GM19452 (cell line): ENCODE measurements around the gene EDN2.

Experiments used
- ATAC-seq: cut with Tn5 transposase; IDR thresholded peaks from one replicate; pipeline ENCODE4 v1.9.1; 2021; ENCODE audit not compliant: unreplicated experiment

The EDN2 gene

DNA sequence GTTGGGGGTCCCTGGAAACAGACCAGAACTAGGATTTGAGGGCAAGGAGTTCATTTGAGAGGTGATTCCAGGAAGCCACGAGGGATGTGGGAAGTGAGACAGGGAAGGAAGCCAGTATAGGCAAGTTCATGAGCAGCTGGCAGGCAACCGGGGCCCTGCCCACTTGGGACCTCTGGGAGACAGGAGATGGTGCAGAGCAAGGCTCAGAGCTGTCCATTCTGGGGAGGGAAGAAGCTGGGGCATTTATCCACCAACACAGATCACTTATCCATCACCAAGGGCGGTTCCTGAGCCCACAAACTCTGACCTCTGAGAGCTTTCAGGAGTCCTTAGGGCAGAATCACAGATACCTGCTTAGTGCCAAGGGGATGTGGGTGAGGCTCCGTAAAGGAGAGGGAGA lies 16.8 kb downstream of the EDN2 start:
- ATAC-seq: no peak

DNA sequence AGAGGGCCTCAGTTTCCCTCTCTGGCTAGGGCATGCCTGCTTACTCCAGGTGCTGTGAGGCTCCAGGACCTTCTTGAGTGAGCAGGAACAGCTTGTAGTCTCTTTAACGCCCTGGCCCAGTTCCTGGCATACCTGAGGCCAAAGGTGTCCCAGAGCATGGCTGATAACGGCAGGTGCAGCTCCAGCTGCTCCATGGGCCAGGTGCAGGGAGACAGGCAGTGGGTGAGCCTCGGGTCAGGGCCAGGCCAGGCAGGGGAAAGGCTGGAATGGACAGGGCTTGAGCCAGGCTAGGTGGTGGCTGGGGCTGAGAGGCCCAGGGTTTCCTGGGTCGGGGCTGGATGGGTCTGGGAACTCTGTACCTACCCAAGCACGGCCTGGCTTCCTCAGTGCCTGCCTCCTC lies 18.3 kb downstream of the EDN2 start:
- ATAC-seq: no peak

DNA sequence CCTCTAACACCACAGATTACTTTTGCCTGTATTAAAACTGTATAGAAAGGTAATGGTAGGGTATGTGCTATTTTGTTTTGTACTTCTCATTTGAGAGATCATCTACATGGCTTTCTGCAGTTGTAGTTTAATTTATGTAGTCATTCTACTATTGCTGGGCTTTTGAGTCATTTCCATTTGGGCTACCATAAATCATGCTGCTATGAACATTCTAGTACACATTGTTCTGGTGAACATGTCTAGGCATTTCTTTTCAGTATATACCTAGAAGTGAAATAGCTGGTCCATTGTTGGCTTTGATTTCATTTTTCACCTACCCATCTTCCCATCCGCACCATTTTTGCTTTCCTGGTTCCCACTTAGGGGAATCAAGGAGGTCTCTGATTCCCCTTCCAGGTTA lies 18.7 kb downstream of the EDN2 start:
- ATAC-seq: no peak

- ATAC-seq: no peak
These were observed 19.6 kb downstream of the EDN2 start for GRCh38 chr1:41464885-41465284.

DNA sequence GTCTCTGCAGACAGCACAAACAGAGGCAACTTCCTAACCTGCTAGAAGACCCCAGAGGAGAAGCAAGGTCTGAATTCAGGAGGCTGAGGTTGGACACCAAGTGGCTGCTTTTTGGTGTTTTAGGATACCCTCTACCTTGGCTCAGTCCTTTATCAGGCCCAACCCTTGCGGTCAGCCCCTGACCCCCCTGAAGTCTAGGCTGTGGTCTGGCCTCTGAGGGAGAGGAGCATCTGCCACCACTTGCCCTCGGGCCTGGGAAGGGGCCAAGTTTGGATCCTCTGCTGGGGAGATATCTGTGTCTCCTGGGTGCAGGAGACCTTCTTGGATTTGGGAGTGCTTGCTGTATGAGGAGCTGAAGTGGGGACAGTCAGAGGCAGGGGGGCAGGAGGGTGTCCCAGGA lies 21.0 kb downstream of the EDN2 start:
- ATAC-seq: no peak

DNA sequence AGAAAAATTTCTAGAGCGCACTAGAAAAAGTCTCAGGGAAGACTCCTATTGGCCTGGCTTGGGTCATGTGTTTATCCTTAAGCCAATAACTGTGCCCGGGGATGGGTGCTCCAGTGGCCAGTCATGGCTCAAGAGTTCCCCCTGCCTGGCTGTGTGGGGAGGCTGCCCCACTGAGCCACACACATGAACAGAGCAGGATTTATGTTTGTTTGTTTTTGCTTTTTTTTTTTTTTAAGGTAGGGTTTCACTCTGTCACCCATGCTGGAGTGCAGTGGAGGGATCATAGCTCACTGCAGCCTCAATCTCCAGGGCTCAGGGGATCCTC lies 21.8 kb downstream of the EDN2 start:
- no peak for ATAC-seq

GRCh38 chr1:41461790-41462679 lies 22.4 kb downstream of the EDN2 start:
- no peak for ATAC-seq

- no peak for ATAC-seq
These were observed 27.5 kb downstream of the EDN2 start for GRCh38 chr1:41456847-41457540.

GRCh38 chr1:41455479-41456332 lies 28.8 kb downstream of the EDN2 start:
- no peak for ATAC-seq

GRCh38 chr1:41454406-41454805 lies 30.1 kb downstream of the EDN2 start:
- ATAC-seq: no peak

DNA sequence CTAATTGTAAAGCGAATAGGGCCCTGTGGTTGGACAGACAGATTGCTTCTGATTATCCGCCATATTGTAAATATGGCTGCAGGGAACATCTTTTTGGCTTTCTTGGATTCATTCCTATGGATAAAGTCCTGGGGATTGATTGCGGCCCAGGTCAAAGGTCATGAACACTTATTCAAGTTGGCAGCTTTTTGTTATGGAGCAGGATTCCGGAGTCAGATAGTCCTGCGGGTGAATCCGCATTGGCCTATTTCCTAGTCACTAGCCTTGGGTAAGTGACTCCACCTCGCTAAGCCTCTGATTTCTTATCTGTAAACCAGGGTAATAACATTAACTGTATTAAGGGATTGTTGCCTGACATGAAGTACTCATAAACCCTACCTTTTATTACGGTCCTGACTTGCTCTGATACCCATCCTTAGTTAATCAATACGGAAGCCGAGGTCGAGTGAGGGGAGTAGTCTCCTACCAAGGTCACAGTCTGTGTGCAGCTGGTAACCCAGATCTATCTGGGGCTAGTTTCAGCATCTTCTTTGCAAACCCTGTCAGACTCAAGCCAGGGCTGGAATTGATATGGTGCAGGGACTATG lies 31.7 kb downstream of the EDN2 start:
- ATAC-seq: no peak

GRCh38 chr1:41450747-41451285 lies 33.7 kb downstream of the EDN2 start:
- no peak for ATAC-seq

DNA sequence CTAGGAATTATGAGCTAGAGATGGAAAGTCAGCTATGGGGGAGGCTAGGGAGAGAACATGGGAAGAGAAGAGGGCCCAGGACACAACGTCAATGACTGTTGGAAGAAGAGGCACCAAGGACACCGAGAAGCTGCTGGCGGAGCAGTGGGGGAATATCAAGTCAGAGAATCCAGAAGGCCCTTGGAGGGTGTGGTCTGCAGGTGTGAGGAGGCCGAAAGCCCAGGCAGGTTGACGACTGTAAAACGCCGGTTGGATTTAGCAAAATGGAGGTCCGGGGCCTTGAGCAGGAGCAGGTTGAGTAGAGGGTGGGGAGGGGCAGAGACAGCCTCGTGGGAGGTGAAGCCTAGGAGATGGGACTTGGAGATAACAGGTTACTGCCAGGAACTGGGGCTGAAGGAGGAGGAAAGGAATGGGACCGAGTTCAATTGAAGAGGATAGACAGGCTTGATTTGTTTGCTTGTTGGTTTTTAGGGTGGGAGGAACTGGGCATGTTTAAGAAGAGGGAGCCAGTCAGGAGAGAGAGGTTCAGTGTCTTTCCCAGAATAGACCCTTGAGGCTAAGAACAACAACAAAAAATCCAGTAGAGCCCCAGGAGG lies 35.1 kb downstream of the EDN2 start:
- ATAC-seq: no peak

- ATAC-seq: no peak
These were observed 35.7 kb downstream of the EDN2 start for GRCh38 chr1:41448821-41449220.

DNA sequence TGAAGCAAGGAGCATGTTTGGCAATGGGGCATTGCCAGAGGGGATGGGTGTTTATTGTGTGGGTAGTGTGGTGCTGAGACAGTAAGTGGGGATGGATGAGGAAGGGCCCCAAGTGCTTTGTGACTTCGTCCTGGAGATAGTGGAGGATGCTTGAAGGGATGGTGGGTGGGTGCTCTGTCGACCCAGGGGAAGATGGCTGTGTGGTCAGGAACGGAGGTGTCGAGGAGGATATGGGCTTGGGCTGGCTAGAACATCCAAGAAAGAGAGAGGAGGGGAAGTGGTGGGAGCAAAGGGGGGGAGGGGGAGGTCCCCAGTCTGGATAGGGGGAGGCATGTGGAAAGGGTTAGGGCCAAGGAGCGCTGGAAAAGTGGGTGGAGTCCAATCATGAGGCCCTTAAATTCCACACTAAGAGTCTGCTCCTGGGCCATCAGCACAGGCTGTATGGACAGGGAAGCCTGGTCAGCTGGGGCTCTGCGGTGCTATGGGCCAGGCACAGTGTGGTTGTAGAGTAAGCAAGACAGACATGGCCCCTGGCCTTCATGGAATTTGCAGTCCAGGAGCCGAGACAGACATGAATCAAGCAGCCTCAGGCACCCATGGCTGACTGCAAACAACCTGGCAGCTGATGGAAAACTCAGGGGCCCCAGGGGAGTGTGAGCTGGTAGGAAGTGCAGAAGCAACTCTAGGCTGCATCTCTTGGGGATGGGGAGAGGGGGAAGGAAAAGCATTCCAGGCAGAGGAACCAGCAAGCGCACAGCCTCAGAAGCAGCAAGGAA lies 36.3 kb downstream of the EDN2 start:
- no peak for ATAC-seq

DNA sequence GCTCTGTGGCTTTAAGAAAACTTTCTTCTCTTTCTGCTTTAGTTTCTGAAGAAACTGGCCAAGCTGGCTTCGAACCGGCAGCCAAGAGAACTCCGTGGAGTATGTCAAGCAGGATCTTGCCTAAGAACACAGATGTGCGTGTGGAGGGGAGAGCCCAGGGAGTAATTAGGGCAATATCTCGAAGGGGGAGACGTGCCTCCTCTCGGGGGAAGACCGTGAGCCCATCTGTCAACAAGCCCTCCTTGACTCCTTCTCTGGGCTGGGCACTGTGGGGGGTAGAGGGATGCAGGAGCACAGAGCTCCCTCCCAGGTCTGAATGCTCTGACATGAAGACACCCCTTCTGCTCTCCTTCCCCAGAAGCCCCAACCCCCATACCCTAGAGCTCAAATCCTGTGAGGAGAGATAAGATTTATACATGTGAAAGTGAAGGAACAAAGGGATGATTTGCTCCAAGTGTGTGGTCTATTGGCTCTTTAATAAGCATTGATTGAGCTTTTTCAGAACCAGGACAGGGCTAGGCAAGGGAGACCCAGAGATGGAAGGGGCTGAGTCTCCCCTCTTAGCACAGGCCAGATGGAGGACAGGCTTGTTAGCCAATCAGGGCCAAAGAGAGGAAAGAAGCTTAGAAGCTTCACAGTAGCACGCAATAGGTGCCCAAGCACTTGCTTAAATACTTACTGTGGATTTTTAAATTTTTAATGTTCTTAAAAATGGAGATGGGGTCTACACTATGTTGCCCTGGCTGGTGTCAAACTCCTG lies 37.5 kb downstream of the EDN2 start:
- no peak for ATAC-seq

DNA sequence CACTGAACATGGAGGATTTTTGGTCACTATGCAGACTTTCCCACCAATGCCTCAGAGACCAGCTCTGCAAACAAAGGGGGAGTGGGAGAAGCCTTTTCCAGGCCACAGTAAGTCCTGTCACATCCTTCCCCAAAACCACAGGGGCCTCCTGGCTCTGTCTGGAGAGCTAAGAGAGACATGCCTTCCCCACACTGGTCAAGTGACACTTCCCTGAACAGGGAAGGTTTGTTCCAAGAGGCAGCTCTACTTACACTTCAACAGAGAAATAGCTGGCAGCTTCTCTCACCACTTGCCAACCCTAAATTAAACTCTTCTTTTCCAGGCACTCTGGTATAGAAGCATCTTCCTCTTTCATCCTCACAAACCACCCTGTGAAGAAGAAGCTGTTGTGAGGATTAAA lies 39.7 kb downstream of the EDN2 start:
- ATAC-seq: no peak

- ATAC-seq: no peak
These were observed 40.2 kb downstream of the EDN2 start for GRCh38 chr1:41444246-41444645.

GRCh38 chr1:41442697-41443251 lies 41.7 kb downstream of the EDN2 start:
- no peak for ATAC-seq
